Type B pancreatic cell (in vitro differentiated cells): Measurements from ENCODE around the gene GOLGA1. TPM values are rescaled to one million over a fixed set of nuclear protein-coding genes. Genes with fewer than 3 reads are reported as not detected.

Experiments
- DNase-seq: peaks from one replicate; pipeline ENCODE4 v3.0.0; 2021; ENCODE audit warnings: mixed read lengths; ENCODE audit not compliant: unreplicated experiment; ENCODE audit errors: extremely low spot score
- H3K27ac Mint-ChIP-seq: 2 replicates; pipeline ENCODE4 v1.8.0; 2021; ENCODE audit warnings: mild to moderate bottlenecking, mixed read lengths
- H3K27me3 Mint-ChIP-seq: 2 replicates; pipeline ENCODE4 v1.8.0; 2021; ENCODE audit warnings: mixed read lengths
- H3K36me3 Mint-ChIP-seq: 2 replicates; pipeline ENCODE4 v1.8.0; 2021; ENCODE audit warnings: mixed read lengths
- H3K4me1 Mint-ChIP-seq: one replicate; pipeline ENCODE4 v1.8.0; 2021; ENCODE audit warnings: mixed read lengths; ENCODE audit not compliant: unreplicated experiment
- H3K4me3 Mint-ChIP-seq: 2 replicates; pipeline ENCODE4 v1.8.0; 2021; ENCODE audit warnings: mild to moderate bottlenecking, mixed read lengths
- H3K9me3 Mint-ChIP-seq: 2 replicates; pipeline ENCODE4 v1.8.0; 2021; ENCODE audit warnings: mixed read lengths
- CTCF ChIP-seq: fragments of 200-600 bp; sonication (generic); conservative IDR thresholded peaks from 2 replicates; pipeline ENCODE4 v1.5.0; 2021; ENCODE audit warnings: antibody characterized with exemption, mild to moderate bottlenecking
- total RNA-seq: library from RNA; stranded (reverse); gene quantifications from 2 replicates; pipeline ENCODE4 v1.2.1, GENCODE V29; 2021; ENCODE audit warnings: low replicate concordance

The GOLGA1 gene
- total RNA-seq, 1 donor from 2014 or later: 18.4 TPM

DNA sequence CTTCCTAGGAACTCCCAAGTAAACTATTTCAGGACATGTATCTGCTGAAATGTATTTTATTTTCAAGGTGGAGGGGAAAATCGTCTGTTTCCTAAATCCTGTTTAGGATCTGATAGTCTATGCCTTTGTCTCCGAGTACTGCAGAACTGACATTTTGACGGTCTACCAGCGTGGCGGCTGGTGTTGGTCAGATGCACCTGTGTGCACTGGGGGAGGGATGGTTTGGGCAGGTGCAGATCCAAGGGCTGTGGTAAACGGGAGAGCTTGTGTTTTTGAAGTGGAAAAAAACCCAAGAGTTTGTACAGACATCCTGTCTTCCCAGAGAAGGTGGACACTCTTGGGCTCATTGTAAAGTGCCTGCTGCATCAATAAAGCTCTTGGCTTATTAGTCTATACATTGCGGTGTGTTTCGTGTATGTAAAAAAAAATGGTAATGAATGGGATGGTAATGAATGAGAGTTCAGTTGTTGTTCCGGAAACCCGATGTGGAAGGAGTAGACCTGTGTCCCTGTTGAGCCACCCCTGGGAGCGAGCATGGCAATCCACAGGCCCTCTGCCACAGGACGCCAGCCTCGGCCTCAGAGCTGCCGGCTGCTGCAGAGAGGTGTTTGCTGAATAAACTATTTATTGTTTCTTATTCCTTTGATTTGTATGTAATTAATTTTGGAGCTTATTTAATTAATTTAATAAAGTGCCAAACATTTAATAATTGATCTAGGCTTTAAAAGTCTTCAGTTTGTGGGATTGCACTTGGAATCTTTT is 63.7 kb downstream of the GOLGA1 start:
- H3K27ac Mint-ChIP-seq: no peak overlapping the region
- DNase-seq: no peak
- H3K4me1 Mint-ChIP-seq: no peaks in the 10 kb centered on the region
- no peak for TF ChIP-seq CTCF
- H3K4me3 Mint-ChIP-seq: no peak overlapping the region
- no peaks in the 10 kb centered on the region for H3K27me3 Mint-ChIP-seq
- peaks cover 7% of the 10 kb centered on the region for H3K36me3 Mint-ChIP-seq
- H3K9me3 Mint-ChIP-seq: no peaks in the 10 kb centered on the region

DNA sequence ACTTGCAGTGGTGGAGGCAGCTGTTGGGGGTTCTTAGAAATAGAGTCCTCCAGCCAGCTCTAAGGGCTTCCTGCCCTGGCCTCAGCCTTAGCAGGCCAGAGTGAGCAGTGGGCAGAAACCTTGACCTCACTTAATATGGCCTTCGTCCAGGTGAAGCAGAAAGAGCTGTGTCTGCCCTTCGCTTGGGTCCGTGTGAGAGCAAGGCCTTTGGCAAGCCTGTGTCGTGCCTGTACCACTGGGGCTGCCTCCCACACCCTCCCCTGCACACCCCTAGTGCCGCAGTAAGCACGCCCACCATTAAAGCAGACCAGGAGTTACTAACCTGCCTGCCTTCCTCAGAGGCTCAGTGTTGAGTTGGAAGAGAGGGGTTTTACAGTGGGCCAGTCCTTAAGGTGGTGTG is 65.4 kb downstream of the GOLGA1 start:
- Mint-ChIP-seq H3K27me3 (no peaks in the 10 kb centered on the region), H3K9me3 (no peaks in the 10 kb centered on the region), H3K27ac (no peak overlapping the region), H3K4me1 (peaks cover 16% of the 10 kb centered on the region), H3K4me3 (no peak overlapping the region), H3K36me3 (peaks cover 7% of the 10 kb centered on the region)
- DNase-seq: no peak
- no peak for TF ChIP-seq CTCF

DNA sequence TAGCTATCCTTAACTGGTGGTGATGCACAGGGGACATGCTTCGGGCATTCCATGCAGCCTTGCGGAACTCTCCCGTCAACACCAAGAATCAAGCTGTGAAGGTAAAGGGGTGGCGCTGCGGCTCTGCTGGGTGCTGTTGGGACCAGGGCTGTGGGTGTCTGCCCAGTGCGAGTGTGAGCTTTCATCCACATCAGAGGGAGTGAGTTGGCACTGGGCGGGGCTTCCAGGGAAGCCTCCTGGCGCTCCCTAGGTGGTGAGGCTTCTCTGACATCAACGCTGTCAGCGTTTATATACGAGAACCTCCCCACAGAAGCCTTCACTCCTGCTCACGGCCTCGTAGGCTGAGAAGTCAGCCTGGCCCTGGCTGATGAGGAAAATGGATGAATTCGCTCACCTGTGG is 67.2 kb downstream of the GOLGA1 start:
- TF ChIP-seq CTCF: no peak
- Mint-ChIP-seq H3K36me3 (peaks cover 7% of the 10 kb centered on the region), H3K4me3 (no peak overlapping the region), H3K27me3 (no peaks in the 10 kb centered on the region), H3K9me3 (no peaks in the 10 kb centered on the region), H3K4me1 (peaks cover 23% of the 10 kb centered on the region), H3K27ac (no peak overlapping the region)
- DNase-seq: no peak

DNA sequence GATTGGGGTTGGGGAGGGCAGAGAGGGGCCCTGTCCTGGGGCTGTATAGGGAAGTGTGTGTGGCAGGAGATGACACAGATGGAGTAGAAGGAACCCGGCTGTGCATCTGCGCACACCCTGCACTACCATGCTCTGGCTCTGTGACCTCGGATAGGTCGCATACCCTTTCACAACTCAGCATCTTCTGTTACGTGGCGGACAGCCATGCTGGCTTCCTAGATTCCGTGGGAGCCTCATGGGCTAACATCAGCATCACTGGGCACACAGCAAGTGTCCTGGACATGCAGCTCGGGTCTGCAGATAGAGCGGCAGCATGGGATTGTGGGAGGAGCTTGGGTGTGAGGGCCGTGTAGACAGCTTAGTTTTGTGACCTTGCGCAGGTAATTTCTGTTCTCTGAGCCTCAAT is 69.7 kb downstream of the GOLGA1 start:
- H3K9me3 Mint-ChIP-seq: no peaks in the 10 kb centered on the region
- peak overlapping the region; percentile 94 for H3K4me3 Mint-ChIP-seq
- peak overlapping the region; percentile 64 for H3K27ac Mint-ChIP-seq
- H3K4me1 Mint-ChIP-seq: peaks cover 28% of the 10 kb centered on the region
- no peak for TF ChIP-seq CTCF
- peaks cover 4% of the 10 kb centered on the region for H3K36me3 Mint-ChIP-seq
- no peak for DNase-seq
- H3K27me3 Mint-ChIP-seq: no peaks in the 10 kb centered on the region

GRCh38 chr9:124870723-124871122 is 70.2 kb downstream of the GOLGA1 start:
- peaks cover 28% of the 10 kb centered on the region for H3K4me1 Mint-ChIP-seq
- no peaks in the 10 kb centered on the region for H3K9me3 Mint-ChIP-seq
- H3K4me3 Mint-ChIP-seq: peak overlapping the region; percentile 94
- no peaks in the 10 kb centered on the region for H3K27me3 Mint-ChIP-seq
- peak overlapping the region; percentile 84 for H3K27ac Mint-ChIP-seq
- TF ChIP-seq CTCF: no peak
- no peak for DNase-seq
- H3K36me3 Mint-ChIP-seq: peaks cover 4% of the 10 kb centered on the region
